Skeletal muscle tissue (tissue), 4 donors: ENCODE results near the gene FBXL3. TPM values are rescaled to one million over a fixed set of nuclear protein-coding genes. Genes with fewer than 3 reads are reported as not detected.

Source experiments
- H3K27ac ChIP-seq: one replicate; pipeline ENCODE4 v1.7.0; 2013; ENCODE audit warnings: mild to moderate bottlenecking, low read depth, low read length, inconsistent platforms
- H3K27me3 ChIP-seq, 3 donors: one replicate each; pipeline ENCODE4 v1.7.0; 2013; ENCODE audit warnings: low read length in 3 of 3; ENCODE audit not compliant: control insufficient read depth in 3 of 3, insufficient read depth in 3 of 3
- H3K36me3 ChIP-seq, 3 donors: one replicate each; pipeline ENCODE4 v1.7.0; 2013; ENCODE audit warnings: low read length in 3 of 3; ENCODE audit not compliant: control insufficient read depth in 3 of 3, insufficient read depth in 3 of 3
- H3K4me1 ChIP-seq, 3 donors: one replicate each; pipeline ENCODE4 v1.7.0; 2013; ENCODE audit warnings: low read length in 3 of 3, mild to moderate bottlenecking in 3 of 3; ENCODE audit not compliant: control insufficient read depth in 3 of 3, insufficient read depth in 3 of 3
- H3K4me3 ChIP-seq, 3 donors: one replicate each; pipeline ENCODE4 v1.7.0; 2013; ENCODE audit warnings: low read length in 3 of 3
- H3K9ac ChIP-seq, 3 donors: one replicate each; pipeline ENCODE4 v1.7.0; 2013; ENCODE audit warnings: low read length in 3 of 3, mild to moderate bottlenecking in 3 of 3, moderate library complexity in 2 of 3, low read depth in 1 of 3
- H3K9me3 ChIP-seq, 3 donors: one replicate each; pipeline ENCODE4 v1.7.0; 2013; ENCODE audit warnings: low read length in 3 of 3; ENCODE audit not compliant: control insufficient read depth in 3 of 3
- total RNA-seq: library from RNA; depleted of rRNA; stranded (reverse); fragments of >200 nt; gene quantifications from one replicate; pipeline ENCODE4 v1.2.3, GENCODE V29; 2014
- donor health status: Osteomylitis.

The FBXL3 gene
- total RNA-seq, 1 donor from 2014 or later: 50.6 TPM

DNA sequence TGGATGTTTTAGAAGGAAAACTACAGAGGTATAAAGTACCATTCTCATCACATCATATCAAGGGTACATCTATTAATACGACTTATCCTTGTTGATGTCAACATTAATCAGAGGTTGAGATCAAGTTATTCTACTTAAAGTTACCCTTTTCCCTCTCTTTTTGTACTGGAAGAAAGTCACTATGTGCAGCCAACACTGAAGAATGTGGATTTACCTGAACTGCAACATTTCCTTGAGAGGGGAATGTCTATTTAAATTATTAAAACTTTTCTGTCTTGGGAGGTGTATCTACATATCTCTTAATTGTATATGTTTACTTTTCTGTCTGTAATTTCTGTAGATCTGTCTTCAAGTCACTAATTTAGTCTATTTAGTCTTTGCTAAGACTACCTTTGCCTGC lies 2.5 kb upstream of the FBXL3 start:
- H3K9ac ChIP-seq: no peak overlapping the region
- H3K9me3 ChIP-seq: no peaks in the 10 kb centered on the region
- H3K4me1 ChIP-seq: peaks cover 16 to 22% (median 17%) of the 10 kb centered on the region in 3 donors
- H3K27me3 ChIP-seq: no peaks in the 10 kb centered on the region
- no peaks in the 10 kb centered on the region for H3K36me3 ChIP-seq
- no peak overlapping the region for H3K4me3 ChIP-seq
- no peak overlapping the region for H3K27ac ChIP-seq

DNA sequence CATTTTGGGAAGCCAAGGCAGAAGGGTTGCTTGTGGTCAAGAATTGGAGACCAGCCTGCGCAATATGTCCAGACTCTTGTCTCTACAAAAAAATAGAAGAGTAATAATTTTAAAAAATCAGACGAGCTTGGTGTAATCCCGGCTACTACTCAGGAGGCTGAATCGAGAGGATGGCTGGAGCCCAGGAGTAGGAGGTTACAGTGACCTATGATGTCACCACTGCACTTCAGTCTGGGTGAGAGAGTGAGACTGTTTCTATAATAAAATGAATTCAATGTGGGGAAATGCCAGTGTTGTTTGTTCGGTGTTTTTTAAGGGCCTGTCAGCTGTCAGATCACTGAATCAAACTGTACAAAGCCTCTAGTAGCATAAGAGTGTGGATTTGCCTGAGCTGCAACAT lies 1.2 kb upstream of the FBXL3 start:
- Histone ChIP-seq H3K36me3 (no peaks in the 10 kb centered on the region), H3K4me3 (peak overlapping the region; percentile 79 to 94 (median 88)), H3K9me3 (no peaks in the 10 kb centered on the region), H3K27me3 (no peaks in the 10 kb centered on the region), H3K4me1 (peaks cover 23 to 29% (median 25%) of the 10 kb centered on the region in 3 donors), H3K9ac (peak overlapping the region in 1 of 3 donors; percentile 51), H3K27ac (peak overlapping the region; percentile 95)

DNA sequence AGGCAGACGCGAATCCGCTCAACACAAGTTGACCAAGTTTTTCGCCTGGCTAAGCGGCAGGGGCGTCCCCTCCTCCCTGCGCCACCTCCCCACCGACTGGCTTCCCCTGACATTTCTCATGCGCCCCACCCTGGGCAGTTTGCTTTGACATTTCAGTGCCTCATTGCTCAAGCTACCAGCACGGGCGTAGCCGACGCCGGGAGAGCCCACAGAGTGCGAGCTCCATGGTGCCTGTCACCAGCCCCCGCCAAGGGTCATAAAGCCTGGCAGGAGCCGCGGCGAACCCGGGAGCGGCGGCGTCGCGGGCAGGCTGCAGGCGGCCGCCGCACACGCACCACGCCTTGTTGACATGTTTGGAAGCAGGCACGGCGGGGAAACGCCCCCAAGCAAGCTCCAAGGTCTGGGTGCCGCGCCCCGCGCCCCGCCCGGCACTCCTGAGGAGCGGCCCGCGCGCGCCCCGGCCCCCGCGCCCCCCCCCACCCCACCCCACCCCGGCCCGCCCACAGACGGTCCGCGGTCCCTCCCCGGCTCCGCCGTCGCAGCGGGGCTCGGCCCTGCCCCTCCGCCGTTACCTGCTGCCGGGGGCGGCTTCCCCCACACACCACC lies 601 bp downstream of the FBXL3 start:
- Histone ChIP-seq H3K4me1 (peaks cover 29 to 46% (median 37%) of the 10 kb centered on the region in 3 donors), H3K9me3 (no peaks in the 10 kb centered on the region), H3K27me3 (no peaks in the 10 kb centered on the region)

DNA sequence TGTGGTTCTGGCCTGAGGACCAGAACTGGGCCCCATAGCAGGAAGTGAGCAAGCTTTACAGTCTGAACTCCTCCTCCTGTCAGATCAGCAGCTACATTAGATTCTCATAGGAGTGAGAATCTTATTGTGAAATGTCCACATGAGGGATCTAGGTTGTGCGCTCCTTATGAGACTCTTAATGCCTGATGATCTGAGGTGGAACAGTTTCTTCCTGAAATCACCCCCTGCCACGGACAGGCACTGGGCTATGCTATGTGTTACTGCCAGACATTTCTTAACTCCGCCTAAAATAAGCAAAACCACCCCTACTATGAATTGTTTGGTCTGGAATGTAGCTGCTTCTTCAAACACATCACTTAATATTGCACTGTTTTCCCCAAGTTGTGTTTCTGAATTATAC lies 4.6 kb downstream of the FBXL3 start:
- H3K9me3 ChIP-seq: no peaks in the 10 kb centered on the region
- H3K27ac ChIP-seq: no peak overlapping the region
- peaks cover 0 to 9% (median 0%) of the 10 kb centered on the region in 3 donors for H3K36me3 ChIP-seq
- H3K27me3 ChIP-seq: no peaks in the 10 kb centered on the region
- peak overlapping the region in 2 of 3 donors; percentile 3 to 43 for H3K9ac ChIP-seq
- H3K4me1 ChIP-seq: peaks cover 23 to 49% (median 32%) of the 10 kb centered on the region in 3 donors
- peak overlapping the region in 1 of 3 donors; percentile 4 for H3K4me3 ChIP-seq

More for the DNA sequence above, 601 bp downstream of the FBXL3 start:
- H3K4me3 ChIP-seq: peak overlapping the region; percentile 88 to 89 (median 88)
- peaks cover 0 to 2% (median 0%) of the 10 kb centered on the region in 3 donors for H3K36me3 ChIP-seq
- H3K27ac ChIP-seq: peak overlapping the region; percentile 95
- H3K9ac ChIP-seq: peak overlapping the region; percentile 92 to 96 (median 96)

DNA sequence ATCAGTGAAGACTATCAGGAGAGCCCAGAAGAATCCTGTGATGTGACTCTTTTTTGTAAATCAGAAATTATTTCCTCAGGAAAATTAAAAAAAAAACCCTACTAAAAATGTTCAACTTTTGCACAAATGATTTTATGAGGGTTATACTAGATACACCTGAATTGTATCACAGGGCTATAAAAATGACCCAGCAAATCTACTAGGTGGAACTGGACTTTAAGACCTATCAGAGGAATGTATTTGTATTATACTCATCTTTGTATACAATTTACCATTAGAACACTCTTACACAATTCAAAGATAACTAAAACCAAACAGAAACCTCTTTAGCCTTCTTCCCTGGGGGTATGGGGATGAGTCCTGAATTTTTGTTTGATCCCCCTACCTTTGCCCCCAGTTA lies 7.2 kb downstream of the FBXL3 start:
- H3K27ac ChIP-seq: no peak overlapping the region
- no peaks in the 10 kb centered on the region for H3K27me3 ChIP-seq
- H3K4me1 ChIP-seq: peaks cover 17 to 51% (median 24%) of the 10 kb centered on the region in 3 donors
- no peak overlapping the region for H3K4me3 ChIP-seq
- no peak overlapping the region for H3K9ac ChIP-seq
- no peaks in the 10 kb centered on the region for H3K9me3 ChIP-seq
- H3K36me3 ChIP-seq: peaks cover 4 to 26% (median 9%) of the 10 kb centered on the region in 3 donors

DNA sequence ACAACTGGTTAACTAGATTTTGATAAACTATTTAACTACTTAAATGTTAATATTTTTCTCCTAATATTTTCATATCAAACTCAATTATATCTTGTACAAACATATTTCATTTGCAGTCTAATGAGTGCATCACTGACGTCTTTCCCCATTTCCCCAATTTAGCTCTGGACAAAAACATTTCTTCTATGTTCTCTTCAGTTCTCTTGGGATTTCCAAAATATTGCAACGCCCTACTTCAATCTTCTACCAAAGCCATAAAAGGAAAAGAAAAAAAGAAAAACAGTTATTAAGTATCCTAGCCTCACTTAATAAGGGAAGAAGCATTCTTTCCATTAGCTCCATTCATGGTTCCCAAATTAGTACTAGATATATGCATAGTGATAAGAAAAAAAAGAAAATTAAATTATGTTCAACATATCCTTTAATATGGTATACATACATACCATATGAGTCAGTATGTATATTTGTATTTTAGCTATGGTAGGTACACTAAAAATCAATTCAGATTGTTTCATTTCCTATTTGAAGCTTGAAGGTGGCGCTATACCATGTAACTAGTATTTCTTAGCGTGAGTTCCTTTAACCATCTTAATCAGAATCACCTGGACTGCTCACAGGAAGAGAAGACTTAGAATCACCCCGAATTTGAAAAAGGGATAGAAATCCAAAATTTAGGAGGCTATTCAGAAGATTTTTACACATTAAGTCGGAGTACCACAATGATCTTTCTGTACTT lies 9.9 kb downstream of the FBXL3 start:
- Histone ChIP-seq H3K4me3 (no peak overlapping the region), H3K36me3 (peaks cover 8 to 47% (median 36%) of the 10 kb centered on the region in 3 donors), H3K27ac (peak overlapping the region; percentile 2), H3K27me3 (no peaks in the 10 kb centered on the region), H3K9ac (no peak overlapping the region), H3K4me1 (peaks cover 2 to 30% (median 3%) of the 10 kb centered on the region in 3 donors), H3K9me3 (no peaks in the 10 kb centered on the region)

DNA sequence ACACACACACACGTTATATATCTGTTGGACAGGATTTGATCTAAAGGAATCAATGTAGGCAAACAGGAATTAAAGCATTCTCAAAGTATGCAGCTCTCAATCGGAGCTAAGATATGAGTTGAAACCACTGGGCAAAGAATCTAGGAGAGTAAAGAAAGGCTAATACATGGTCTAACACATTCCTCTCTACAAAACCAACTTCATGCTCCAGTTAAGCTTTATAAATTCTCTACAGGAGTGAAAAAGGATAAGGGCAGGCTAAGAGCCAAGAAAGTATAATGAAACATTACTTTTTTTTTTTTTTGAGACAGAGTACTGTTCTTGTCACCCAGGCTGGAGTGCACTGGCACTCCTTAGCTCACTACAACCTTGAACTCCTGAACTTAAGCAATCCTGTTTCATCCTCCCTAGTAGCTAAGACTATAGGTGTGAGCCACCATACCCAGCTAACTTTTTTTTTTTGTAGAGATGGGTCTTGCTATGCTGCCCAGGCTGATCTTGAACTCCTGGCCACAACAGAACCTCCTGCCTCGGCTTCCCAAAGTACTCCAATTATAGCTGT lies 10.6 kb downstream of the FBXL3 start:
- Histone ChIP-seq H3K9me3 (no peaks in the 10 kb centered on the region), H3K9ac (no peak overlapping the region), H3K4me3 (no peak overlapping the region), H3K36me3 (peaks cover 15 to 52% (median 43%) of the 10 kb centered on the region in 3 donors), H3K4me1 (peaks cover 2 to 24% (median 3%) of the 10 kb centered on the region in 3 donors), H3K27me3 (no peaks in the 10 kb centered on the region), H3K27ac (peak overlapping the region; percentile 2)

DNA sequence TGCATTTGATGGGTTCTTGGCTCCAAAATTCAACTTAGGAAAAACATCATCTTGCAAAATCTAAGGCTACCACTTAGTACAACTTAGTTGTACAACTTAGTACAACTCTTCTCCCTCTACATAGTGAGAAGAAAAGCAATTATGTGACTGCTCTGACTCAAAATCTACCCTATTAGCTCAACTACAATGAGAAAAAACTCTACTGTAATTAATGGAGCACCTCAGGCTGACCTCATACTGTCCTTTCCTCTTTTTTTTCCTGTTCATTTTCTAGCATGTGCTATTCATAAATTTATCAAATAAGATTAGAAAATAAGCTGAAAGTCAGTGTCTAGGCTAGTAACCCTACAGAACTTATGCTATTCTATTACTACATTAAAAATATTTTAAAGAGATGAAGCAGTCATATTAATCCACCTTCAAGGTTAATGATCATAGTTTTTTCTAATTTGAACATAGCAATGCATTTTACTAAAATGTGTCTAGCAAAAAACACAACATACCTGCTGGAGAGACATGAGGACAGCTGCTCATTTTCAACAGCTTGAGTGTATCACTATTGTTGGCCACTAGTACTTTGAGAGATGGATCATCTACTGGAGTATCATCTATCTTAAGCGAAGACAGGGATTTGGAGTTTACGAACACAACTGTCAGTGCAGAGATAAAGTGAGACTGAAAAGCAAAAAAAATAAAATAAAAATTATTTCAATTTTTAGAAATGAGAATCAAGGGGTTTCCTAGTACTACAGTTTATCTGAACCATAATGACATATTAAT lies 11.9 kb downstream of the FBXL3 start:
- Histone ChIP-seq H3K9me3 (no peaks in the 10 kb centered on the region), H3K36me3 (peaks cover 15 to 60% (median 53%) of the 10 kb centered on the region in 3 donors), H3K27ac (no peak overlapping the region), H3K4me1 (peaks cover 0 to 16% (median 3%) of the 10 kb centered on the region in 3 donors), H3K9ac (no peak overlapping the region), H3K27me3 (no peaks in the 10 kb centered on the region), H3K4me3 (no peak overlapping the region)

DNA sequence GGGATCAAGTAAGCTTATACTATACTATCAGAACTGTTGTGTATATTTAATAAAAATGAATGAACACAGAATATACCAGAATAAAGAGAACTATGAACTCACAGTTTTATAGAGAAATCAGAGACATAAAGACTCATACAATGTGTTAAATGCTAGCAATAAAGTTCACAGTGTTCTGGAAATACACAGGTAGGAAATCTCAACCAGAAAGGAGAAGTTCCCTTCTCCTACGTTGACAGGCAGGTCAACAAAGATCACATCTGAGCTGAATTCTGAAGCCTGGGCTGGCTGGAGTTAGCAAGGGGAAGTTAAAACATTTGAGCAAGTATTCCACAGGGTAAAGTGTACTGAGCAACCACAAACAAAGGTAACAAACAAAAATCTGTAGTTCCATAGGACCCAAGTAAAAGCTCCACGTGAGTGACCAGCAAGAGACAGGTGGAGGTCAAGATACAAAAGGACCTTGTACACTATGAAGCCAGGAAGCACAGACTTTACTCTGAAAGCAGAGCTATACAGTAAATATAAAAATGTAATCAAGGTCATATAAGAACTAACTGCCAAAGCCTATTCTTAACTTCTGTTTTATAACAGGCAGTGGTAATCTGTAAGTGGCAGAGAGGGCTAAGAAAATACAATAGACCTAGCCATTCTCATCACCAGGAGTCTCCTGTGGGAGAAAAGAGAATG lies 13.0 kb downstream of the FBXL3 start:
- Histone ChIP-seq H3K27ac (no peak overlapping the region), H3K36me3 (peaks cover 15 to 66% (median 63%) of the 10 kb centered on the region in 3 donors), H3K9me3 (no peaks in the 10 kb centered on the region), H3K27me3 (no peaks in the 10 kb centered on the region), H3K4me1 (peaks cover 2 to 13% (median 5%) of the 10 kb centered on the region in 3 donors), H3K4me3 (no peak overlapping the region), H3K9ac (no peak overlapping the region)
